GM06990 (cell line): ENCODE data around the gene FITM1.
"Not testable (repeated sequence)": the region's sequence is repeated elsewhere in the genome, so short reads cannot be mapped to it uniquely, and the experiment has no call there.

Experiments
- DNase-seq: peaks from one replicate; pipeline ENCODE4 v3.0.0-alpha.2; 2011; ENCODE audit not compliant: insufficient read length; ENCODE audit errors: extremely low read depth
- H3K27me3 ChIP-seq: replicated peaks from 2 replicates; pipeline ENCODE4 v1.6.0; 2011; ENCODE audit warnings: low read length; ENCODE audit not compliant: control insufficient read depth, insufficient read depth
- H3K36me3 ChIP-seq: 2 replicates; pipeline ENCODE4 v1.5.1; 2011; ENCODE audit warnings: low read length; ENCODE audit not compliant: control insufficient read depth, insufficient read depth
- H3K4me3 ChIP-seq: replicated peaks from 2 replicates; pipeline ENCODE4 v1.5.1; 2011; ENCODE audit warnings: low read depth, mild to moderate bottlenecking, control low read depth, low read length
- CTCF ChIP-seq: IDR thresholded peaks from 2 replicates; pipeline ENCODE4 v1.5.1; 2011; ENCODE audit warnings: low read length, control low read depth, mild to moderate bottlenecking, inconsistent platforms; ENCODE audit not compliant: insufficient read depth, poor library complexity, severe bottlenecking

Gene FITM1

DNA sequence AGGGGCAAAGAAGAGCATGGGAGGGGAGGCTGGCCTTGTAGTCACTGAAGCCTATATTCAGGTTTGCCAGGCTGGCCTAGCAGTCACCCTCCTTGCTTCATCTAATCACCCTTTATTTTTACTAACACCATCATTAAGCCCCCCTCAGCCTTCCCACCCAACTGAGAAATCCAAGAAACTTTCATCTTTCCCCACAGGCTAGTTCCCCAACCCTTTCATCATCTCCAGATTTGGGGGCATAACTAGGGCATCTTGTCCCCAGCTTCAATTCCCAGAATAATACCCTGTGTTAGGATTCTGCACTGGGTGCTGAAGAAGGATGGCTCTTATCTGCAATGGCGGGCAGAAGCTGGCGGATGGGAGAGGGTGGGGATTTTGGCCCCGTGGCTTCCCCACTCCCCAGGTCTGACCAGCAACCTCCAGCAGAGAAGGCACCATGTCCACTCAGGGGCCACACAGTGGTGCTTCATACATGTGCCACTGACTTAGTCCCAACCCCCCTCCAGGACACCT, 29.4 kb upstream of the FITM1 start:
- no peak for TF ChIP-seq CTCF
- Histone ChIP-seq H3K4me3 (no peak overlapping the region), H3K36me3 (peaks cover 41% of the 10 kb centered on the region), H3K27me3 (no peaks in the 10 kb centered on the region)
- DNase-seq, result no peak

DNA sequence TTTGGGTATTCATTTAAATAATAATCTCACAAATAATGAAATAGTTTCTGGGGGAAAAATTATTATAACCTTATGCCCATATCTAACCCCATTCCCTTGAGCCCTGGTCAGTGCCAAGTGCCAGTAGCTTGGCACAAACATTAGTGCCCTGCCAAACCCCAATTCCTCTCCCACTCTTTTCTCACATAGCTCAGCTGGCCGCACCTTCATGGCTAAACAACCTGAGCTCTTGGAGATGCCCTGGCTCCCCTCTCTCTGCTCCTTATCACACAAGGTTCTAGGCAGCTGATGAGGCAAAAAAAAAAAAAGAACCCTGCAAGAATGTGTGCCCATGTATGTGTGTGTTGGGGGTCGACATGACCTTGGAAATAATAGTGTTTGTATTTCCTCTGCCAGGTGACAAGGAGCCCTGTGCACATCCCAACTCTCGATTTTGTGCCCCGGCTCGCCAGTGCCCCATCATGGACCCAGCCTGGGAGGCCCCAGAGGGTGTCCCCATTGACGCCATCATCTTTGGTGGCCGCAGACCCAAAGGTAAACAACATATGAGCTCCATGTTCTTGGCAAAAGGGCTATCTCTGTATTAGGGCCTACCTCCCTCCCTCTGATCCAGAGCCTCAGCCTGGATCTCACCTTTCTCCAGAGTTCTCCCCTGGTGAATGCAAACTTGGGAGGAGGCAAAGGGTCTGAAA, 28.0 kb upstream of the FITM1 start:
- Histone ChIP-seq H3K27me3 (no peaks in the 10 kb centered on the region), H3K36me3 (peaks cover 37% of the 10 kb centered on the region), H3K4me3 (no peak overlapping the region)
- no peak for TF ChIP-seq CTCF
- DNase-seq, result no peak

DNA sequence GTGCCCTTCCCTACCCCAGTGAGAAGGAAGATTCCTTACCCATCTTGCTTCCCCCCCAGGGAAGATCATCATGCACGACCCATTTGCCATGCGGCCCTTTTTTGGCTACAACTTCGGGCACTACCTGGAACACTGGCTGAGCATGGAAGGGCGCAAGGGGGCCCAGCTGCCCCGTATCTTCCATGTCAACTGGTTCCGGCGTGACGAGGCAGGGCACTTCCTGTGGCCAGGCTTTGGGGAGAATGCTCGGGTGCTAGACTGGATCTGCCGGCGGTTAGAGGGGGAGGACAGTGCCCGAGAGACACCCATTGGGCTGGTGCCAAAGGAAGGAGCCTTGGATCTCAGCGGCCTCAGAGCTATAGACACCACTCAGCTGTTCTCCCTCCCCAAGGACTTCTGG, 27.0 kb upstream of the FITM1 start:
- no peak for DNase-seq
- TF ChIP-seq CTCF, result no peak
- Histone ChIP-seq H3K36me3 (peaks cover 32% of the 10 kb centered on the region), H3K4me3 (no peak overlapping the region), H3K27me3 (no peaks in the 10 kb centered on the region)

DNA sequence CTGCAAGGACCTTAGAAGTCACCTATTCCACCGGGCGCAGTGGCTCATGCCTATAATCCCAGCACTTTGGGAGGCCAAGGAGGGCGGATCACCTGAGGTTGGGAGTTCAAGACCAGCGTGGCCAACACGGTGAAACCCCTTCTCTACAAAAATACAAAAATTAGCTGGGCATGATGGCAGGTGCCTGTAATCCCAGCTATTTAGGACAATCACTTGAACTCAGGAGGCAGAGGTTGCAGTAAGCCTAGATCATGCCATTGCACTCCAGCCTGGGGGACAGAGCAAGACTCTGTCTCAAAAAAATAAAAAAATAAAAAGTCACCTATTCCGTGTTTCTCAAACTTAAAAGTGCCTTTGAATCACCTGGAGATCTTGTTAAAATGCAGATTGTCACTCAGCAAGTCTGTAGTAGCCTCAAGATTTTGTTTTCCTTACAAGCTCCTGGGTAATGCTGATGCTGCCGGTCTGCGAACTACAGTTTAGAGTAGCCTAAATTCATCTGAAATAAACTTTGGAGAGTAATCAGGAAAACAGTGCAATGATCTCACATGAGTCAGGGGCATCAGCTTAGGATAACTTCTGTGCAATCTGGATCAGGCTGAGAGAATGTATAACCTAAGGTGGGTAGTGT, 24.7 kb upstream of the FITM1 start:
- H3K4me3 ChIP-seq, H3K27me3 ChIP-seq, DNase-seq: not testable (repeated sequence)
- peaks cover 12% of the 10 kb centered on the region for H3K36me3 ChIP-seq

DNA sequence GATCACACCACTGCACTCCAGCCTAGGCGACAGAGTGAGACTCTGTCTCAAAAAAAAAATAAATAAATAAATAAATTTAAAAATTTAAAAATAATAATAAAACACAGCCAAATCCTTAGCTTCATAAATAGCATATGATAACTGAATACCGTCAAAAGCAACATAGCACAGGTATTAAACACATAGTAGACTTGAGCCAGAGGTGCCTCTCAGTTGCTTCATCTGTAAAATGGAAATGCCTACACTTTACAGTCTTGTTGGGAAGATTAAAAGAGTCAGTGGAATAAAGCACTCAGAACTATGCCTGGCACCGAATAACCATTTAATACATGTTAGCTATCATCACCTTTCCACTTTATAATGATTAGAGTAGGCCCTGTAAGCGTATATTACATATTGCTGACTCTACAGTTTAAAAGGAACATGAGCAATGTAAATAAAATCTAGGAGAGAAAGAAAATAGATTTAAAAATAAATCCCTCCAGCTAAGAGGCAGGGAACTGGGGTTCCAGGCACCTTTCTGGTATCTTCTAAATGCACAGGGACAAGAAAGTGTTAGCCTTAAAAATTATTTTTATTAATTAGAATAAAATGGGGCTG, 23.7 kb upstream of the FITM1 start:
- no peak for TF ChIP-seq CTCF
- H3K36me3 ChIP-seq, result peaks cover 12% of the 10 kb centered on the region
- no peak for DNase-seq
- H3K4me3 ChIP-seq, result no peak overlapping the region
- no peaks in the 10 kb centered on the region for H3K27me3 ChIP-seq

DNA sequence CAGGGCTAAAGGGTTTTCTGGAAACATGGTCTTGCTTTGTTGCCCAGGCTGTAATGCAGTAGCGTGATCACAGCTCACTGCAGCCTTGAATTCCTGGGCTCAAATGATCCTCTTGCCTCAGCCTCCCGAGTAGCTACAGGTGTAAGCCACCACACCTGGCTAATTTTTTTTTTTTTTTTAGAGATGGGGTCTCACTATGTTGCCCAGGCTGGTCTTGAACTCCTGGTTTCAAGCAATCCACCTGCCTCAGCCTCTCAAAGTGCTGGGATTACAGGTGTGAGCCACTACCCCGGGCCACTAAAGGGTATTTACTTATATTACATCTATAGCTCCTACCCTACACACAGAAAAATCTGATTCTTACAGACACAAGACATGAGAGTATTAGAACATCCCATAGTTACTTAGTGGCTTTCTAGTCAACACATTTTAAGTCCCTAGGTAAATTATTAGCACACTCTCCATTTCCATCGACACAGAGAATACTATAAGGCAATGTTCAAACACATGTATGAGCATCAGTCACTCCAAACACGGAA, 22.1 kb upstream of the FITM1 start:
- Histone ChIP-seq H3K4me3 (no peak overlapping the region), H3K36me3 (peaks cover 3% of the 10 kb centered on the region), H3K27me3 (no peaks in the 10 kb centered on the region)
- TF ChIP-seq CTCF, result no peak
- DNase-seq, result no peak
